Measurements from ENCODE around the gene NELFE. TPM values are rescaled to one million over a fixed set of nuclear protein-coding genes. Genes with fewer than 3 reads are reported as not detected.

NELFE gene
- total and polyA plus RNA-seq, 2 of the 13 experiments (the other 11 are each of a cell fraction or from before 2014, with no cell fraction given): 51.3 to 69.8 TPM

DNA sequence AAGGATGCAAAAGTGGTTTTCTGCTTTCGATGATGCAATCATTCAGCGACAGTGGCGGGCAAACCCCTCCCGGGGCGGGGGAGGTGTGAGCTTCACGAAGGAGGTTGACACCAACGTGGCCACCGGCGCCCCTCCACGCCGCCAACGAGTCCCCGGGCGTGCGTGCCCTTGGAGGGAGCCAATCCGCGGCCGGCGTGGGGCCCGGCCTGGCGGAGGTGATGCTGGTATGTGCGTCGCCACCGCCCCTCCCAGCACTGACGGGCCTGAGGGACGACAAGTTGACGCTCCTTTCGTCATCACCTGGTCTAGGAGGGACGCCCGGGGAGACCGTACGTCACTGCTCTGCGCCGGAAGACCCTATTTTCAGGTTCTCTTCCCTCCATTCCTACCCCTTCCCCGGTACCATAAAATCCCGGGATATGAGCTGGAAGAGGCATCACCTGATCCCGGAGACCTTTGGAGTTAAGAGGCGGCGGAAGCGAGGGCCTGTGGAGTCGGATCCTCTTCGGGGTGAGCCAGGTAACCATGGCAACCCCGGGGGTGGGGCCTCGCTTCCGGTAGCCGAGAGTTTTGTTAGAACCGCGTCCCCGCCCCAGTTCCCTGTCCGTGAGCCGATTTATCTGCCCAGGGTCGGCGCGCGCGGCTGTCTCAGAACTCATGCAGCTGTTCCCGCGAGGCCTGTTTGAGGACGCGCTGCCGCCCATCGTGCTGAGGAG lies 13.4 kb upstream of the NELFE start, which contains the start of gene DXO (continued):
- TF ChIP-seq CBX1 (IDR thresholded peaks at IDR 0.05; ENCODE audit: low read depth) (peak; percentile 63), PHB2 (IDR thresholded peaks at IDR 0.05; ENCODE audit: partially characterized antibody) (no peak), HNRNPK (IDR thresholded peaks at IDR 0.05; ENCODE audit: low read depth, low read length, poor library complexity, severe bottlenecking) (no peak), MAFK (conservative IDR thresholded peaks at IDR 0.05 in 1 of 2, IDR thresholded peaks at IDR 0.05 in 1 of 2; ENCODE audit: low read length in 2 of 2) (no peak), HOXA7 (CRISPR knock-in tag; IDR thresholded peaks at IDR 0.05) (no peak), HHEX (CRISPR knock-in tag; IDR thresholded peaks at IDR 0.05) (no peak; the same call in 1 of the 2 replicates), SSRP1 (CRISPR knock-in tag; IDR thresholded peaks at IDR 0.05) (no peak; the same call in 1 of the 2 replicates), NCOR1 (IDR thresholded peaks at IDR 0.05; ENCODE audit: borderline replicate concordance, low read length) (peak; percentile 32; the same call in 1 of the 2 replicates), ZNF749 (CRISPR knock-in tag; IDR thresholded peaks at IDR 0.05; ENCODE audit: borderline replicate concordance) (peak; percentile 88; the same call in 1 of the 2 replicates), RBM22 (optimal IDR thresholded peaks at IDR 0.05; ENCODE audit: low read length) (no peak), ZNF773 (CRISPR knock-in tag; IDR thresholded peaks at IDR 0.05; ENCODE audit: borderline replicate concordance) (no peak; the same call in 1 of the 2 replicates), KAT8 (CRISPR knock-in tag; IDR thresholded peaks at IDR 0.05) (peak; percentile 99), ZZZ3 (CRISPR knock-in tag; IDR thresholded peaks at IDR 0.05; ENCODE audit: borderline replicate concordance) (peak; percentile 91; the same call in 1 of the 2 replicates)
- TF ChIP-seq, protein P1, sequence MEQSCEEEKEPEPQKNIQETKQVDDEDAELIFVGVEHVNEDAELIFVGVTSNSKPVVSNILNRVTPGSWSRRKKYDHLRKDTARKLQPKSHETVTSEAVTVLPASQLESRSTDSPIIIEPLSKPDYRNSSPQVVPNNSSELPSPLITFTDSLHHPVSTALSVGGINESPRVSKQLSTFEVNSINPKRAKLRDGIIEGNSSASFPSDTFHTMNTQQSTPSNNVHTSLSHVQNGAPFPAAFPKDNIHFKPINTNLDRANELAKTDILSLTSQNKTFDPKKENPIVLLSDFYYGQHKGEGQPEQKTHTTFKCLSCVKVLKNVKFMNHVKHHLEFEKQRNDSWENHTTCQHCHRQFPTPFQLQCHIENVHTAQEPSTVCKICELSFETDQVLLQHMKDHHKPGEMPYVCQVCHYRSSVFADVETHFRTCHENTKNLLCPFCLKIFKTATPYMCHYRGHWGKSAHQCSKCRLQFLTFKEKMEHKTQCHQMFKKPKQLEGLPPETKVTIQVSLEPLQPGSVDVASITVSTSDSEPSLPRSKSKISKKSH (CRISPR knock-in tag; IDR thresholded peaks at IDR 0.05; ENCODE audit: borderline replicate concordance): 0 out of 2 replicates have a peak, but pooled peaks have one; percentile 24
- TF ChIP-seq, protein P2, sequence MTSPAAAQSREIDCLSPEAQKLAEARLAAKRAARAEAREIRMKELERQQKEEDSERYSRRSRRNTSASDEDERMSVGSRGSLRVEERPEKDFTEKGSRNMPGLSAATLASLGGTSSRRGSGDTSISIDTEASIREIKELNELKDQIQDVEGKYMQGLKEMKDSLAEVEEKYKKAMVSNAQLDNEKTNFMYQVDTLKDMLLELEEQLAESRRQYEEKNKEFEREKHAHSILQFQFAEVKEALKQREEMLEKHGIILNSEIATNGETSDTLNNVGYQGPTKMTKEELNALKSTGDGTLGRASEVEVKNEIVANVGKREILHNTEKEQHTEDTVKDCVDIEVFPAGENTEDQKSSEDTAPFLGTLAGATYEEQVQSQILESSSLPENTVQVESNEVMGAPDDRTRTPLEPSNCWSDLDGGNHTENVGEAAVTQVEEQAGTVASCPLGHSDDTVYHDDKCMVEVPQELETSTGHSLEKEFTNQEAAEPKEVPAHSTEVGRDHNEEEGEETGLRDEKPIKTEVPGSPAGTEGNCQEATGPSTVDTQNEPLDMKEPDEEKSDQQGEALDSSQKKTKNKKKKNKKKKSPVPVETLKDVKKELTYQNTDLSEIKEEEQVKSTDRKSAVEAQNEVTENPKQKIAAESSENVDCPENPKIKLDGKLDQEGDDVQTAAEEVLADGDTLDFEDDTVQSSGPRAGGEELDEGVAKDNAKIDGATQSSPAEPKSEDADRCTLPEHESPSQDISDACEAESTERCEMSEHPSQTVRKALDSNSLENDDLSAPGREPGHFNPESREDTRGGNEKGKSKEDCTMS (CRISPR knock-in tag; conservative IDR thresholded peaks at IDR 0.05): 0 out of 2 replicates have a peak, but pooled peaks have one; percentile 12
- TF ChIP-seq, protein P3, sequence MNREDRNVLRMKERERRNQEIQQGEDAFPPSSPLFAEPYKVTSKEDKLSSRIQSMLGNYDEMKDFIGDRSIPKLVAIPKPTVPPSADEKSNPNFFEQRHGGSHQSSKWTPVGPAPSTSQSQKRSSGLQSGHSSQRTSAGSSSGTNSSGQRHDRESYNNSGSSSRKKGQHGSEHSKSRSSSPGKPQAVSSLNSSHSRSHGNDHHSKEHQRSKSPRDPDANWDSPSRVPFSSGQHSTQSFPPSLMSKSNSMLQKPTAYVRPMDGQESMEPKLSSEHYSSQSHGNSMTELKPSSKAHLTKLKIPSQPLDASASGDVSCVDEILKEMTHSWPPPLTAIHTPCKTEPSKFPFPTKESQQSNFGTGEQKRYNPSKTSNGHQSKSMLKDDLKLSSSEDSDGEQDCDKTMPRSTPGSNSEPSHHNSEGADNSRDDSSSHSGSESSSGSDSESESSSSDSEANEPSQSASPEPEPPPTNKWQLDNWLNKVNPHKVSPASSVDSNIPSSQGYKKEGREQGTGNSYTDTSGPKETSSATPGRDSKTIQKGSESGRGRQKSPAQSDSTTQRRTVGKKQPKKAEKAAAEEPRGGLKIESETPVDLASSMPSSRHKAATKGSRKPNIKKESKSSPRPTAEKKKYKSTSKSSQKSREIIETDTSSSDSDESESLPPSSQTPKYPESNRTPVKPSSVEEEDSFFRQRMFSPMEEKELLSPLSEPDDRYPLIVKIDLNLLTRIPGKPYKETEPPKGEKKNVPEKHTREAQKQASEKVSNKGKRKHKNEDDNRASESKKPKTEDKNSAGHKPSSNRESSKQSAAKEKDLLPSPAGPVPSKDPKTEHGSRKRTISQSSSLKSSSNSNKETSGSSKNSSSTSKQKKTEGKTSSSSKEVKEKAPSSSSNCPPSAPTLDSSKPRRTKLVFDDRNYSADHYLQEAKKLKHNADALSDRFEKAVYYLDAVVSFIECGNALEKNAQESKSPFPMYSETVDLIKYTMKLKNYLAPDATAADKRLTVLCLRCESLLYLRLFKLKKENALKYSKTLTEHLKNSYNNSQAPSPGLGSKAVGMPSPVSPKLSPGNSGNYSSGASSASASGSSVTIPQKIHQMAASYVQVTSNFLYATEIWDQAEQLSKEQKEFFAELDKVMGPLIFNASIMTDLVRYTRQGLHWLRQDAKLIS (CRISPR knock-in tag; IDR thresholded peaks at IDR 0.05): 0 out of 2 replicates have a peak, but pooled peaks have one; percentile 32
- TF ChIP-seq, protein P4, sequence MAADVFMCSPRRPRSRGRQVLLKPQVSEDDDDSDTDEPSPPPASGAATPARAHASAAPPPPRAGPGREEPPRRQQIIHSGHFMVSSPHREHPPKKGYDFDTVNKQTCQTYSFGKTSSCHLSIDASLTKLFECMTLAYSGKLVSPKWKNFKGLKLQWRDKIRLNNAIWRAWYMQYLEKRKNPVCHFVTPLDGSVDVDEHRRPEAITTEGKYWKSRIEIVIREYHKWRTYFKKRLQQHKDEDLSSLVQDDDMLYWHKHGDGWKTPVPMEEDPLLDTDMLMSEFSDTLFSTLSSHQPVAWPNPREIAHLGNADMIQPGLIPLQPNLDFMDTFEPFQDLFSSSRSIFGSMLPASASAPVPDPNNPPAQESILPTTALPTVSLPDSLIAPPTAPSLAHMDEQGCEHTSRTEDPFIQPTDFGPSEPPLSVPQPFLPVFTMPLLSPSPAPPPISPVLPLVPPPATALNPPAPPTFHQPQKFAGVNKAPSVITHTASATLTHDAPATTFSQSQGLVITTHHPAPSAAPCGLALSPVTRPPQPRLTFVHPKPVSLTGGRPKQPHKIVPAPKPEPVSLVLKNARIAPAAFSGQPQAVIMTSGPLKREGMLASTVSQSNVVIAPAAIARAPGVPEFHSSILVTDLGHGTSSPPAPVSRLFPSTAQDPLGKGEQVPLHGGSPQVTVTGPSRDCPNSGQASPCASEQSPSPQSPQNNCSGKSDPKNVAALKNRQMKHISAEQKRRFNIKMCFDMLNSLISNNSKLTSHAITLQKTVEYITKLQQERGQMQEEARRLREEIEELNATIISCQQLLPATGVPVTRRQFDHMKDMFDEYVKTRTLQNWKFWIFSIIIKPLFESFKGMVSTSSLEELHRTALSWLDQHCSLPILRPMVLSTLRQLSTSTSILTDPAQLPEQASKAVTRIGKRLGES (CRISPR knock-in tag; IDR thresholded peaks at IDR 0.05; ENCODE audit: borderline replicate concordance): no peak; the same call in 1 of the 2 replicates
